Measurements from ENCODE around the gene N4BP2L2.
A peak's percentile ranks its signal among the peaks of the same experiment; 100 is the strongest.

The N4BP2L2 gene

DNA sequence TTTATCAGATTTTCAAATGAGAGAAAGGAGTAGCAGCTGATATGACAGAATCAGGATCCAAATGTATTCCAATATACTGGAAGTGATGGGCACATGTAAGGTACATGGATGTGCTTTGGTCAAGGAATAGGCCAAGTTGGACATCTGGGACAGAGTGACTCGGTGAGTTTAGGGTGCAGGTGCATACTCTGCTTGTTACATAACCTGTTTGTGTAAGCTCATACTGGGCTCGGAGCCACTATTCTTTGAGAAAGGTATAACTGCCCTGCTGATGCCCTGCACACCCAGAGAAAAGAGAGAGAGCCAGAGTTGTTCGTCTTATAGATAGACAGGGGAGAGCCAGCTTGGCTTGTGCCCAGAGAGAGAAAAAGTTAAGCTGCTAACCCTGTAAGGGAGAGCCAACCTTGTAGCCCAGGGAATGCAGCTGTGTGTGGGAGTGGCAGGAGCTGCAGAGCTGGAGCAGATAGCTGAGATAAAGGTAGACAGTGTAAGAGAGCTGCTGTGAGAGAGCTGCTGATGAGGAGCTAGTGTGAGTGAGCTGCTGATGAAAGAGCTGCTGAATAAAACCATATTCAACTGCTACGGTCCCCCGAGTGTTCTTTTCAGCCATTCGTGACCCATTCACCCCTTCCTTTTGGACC, 70.0 kb downstream of the N4BP2L2 start:
- no peak for DNase-seq (ENCODE audit: low read depth in 2 of 2)

DNA sequence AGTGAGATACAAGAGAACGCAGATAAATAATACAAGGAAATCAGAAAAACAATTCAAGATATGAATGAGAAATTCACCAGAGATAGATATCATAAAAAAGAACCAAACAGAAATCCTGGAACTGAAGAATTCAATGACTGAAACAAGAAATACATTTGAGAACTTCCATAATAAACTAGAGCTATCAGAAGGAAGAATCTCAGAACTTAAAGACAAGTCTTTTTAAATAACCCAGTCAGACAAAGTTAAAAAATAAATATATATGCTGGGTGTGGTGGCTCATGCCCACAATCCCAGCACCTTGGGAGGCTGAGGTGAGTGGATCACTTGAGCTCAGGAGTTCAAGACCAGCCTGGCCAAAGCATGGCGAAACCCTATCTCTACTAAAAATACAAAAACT, 82.0 kb downstream of the N4BP2L2 start:
- no peak for DNase-seq (ENCODE audit: low read depth in 2 of 2)

DNA sequence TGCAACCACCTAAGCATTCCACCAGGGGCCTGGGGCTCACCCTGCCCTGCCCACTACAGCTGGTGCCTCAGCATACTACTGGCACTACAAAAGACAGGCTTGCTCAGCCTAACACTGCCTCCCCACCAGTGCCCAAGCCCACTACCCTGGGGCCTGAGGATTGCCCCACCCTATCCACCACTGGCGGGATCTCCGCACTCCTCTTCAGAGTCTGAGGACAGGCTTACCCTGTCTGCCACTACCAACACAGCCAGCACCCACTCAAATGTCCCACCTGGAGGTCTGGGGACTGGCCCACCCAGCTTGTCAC, 83.0 kb downstream of the N4BP2L2 start:
- DNase-seq (ENCODE audit: low read depth in 2 of 2): no peak

DNA sequence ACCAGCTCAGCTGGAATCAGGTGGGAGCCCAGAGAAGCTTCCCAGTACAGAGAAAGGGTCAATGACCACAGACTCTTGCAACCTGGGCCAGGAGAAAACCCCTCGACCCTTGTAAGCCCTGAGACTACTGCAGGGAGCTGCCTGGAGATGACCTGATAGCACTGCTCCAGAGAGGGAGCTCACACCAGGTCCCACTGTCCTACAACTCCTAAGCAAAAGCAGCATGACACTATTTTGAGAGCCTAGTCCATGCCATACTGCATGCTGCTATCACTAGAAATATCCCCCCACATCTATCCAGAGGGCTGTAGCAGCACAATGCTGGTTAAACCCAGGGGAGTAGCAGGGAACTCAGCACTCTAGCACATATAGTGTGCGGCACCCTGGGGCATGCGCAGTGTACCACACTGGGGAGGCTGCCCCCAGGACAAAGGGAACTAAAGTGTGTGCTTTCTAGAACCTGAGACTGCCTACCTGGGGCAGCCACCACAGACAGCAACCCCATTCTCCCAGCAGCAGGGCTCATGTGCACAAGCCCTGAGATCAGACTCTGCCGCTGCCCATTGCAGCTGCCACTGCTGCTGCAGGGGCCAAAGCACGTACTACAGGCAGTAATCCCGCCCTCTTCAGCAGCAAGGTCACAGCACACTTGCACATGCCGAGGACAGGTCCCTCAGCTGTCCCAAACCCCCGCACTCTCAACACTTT, 83.6 kb downstream of the N4BP2L2 start:
- no peak for DNase-seq (ENCODE audit: low read depth in 2 of 2)

DNA sequence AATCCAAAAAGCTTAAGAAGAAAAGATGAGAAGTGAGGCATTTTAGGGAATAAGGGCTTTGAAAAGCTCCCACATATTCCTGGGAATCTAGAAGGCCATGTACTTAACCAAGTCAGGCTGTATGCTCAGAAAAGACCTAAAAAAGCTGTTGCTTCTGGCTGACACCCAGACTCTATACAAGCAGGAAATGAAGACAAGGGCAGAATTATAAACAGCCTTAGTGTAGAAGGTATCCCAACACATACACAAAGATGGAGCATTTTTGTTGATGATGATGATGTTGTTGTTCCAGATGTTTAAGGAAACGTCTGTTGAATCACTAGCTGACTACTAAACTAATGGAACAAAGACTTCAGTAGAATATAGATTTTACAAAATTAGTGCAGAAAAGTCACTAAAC, 84.6 kb downstream of the N4BP2L2 start:
- DNase-seq (ENCODE audit: low read depth in 2 of 2): no peak

DNA sequence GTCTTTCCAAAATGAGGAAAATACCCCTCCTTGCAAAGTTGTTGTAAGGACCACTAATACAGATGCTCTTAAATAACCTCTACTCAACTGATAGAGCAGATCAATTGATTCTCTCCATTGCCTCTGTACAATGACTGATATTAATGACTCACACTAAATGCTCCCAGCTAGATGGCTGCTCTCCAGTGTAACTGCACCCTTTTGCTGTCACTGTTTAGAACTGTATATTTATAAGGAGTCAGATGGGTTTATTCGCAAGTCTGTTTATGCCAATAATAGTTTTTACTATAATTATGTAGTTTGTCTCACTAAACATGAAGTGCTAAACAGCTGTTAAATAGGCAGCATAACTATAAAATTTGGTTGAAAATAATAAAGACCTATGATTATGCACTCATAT, 89.6 kb downstream of the N4BP2L2 start:
- no peak for DNase-seq (ENCODE audit: low read depth in 2 of 2)

DNA sequence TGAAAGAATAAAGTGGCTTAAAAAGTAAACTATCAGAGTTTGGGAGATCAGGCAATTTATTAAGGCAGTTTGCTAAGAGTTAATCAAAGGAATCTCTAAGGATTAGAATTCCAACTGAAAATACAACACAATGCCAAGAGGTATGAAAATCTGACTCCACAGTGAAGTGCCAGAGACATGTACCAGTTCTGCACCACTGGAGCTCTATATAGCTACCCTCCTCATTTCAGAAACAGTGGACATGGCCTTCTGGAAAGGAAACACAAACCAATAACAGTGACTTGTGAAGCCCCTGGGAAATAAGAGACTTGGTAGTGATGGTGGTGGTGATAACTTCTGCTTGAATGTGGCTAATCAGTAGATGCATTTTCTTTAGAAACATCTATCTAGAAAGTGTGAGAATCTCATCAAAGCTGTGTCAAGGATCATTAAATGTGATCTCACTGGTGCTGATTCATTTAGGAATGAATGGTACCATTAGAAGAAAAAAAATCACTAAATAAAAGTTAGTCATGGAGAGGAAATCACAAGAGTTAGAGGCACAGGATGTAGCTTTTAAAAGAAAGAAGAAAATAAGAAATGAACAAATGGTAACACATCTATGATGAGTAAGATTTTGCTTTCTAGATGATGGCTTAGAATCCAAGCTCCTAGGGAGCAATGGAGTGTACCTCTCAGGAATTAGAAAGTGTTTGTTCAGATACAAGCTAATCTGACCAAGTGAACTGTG, 90.5 kb downstream of the N4BP2L2 start:
- DNase-seq (ENCODE audit: low read depth in 2 of 2): no peak

DNA sequence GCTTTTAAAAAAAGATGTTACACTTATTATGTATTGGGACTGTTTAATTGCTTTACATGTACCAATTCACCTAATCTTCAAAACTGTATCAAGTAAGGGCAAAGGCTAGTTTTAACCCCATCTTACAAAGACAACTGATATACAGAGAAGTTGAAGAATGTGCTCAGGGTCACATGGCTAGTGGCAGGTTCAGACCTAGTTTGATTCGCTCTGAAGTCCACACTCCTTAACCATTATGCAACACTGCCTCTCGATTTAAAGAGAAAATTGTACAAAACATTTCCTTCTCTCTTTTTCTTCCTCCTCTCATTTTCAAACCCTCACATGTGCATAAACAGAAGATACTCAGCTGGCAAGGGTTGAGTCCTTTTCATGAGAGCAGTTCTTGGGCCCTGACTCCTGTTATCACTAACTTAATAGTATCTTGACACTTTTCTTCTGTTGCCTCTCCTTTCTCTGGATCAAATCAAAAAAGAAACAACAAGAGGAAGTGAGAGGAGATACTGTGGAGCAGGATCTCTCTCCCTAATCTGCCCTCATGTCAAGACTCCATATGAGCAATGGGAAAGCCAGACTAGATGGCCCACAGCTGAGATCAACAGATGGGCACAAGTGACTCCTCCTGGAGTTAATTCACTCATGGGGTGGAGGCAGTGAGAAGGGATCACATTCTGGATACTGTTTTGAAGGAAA, 91.7 kb downstream of the N4BP2L2 start:
- no peak for DNase-seq (ENCODE audit: low read depth in 2 of 2)

DNA sequence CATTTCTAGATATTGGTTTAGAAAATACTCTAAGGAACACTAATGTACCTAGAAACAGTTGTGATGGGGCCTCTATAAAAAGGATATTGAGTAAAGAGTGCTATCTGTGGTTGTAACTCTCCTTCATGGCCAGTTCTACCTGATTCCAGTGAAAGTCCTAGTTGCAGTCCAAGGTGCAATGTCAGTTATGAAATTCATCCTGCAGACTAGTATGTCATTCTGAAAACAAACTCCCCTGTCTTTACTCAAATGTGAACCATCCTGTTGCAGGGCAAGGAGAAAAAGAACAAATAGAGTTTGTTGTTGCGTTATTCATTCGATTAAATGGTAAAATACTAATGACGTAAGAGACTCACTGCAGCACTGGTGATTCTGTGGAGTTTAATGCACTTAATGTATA, 92.4 kb downstream of the N4BP2L2 start:
- no peak for DNase-seq (ENCODE audit: low read depth in 2 of 2)

DNA sequence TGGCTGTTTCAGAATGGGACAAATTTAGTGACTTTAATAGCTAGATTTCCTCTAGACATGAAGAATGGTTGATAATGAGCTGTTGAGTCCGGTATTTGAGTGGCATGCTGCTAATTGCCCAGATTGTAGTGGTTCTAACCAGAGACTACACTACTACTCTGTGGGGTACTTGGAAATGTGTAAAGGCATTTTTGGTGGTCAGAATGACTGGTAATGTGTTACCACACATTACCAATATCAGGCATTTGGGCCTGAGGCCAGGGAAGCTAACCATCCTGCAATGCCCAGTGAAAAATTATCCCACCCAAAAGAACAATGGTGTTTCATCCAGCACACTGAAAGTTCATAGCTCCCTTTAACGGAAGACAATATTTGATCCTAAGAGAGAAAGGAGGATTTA, 93.1 kb downstream of the N4BP2L2 start:
- DNase-seq (ENCODE audit: low read depth in 2 of 2): no peak

DNA sequence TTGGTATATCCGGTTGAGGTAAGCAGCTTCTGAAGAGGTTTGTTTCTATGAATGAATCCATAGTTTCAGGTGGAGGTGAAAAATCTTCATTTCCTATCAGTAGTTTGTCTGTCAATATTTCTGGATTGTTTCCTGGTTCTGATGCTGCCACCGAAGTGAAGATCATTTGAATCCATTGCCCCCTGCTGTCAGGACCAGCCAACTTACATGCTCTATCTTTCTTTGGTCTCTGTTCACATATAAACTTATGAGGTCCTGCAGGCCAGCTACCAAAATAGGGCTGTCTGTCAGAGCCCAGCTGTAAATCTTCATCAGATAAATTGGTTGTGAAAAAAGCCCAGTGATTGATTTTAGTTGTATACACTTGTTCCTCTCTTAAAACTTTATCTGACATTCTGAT, 95.5 kb downstream of the N4BP2L2 start:
- no peak for DNase-seq (ENCODE audit: low read depth in 2 of 2)

DNA sequence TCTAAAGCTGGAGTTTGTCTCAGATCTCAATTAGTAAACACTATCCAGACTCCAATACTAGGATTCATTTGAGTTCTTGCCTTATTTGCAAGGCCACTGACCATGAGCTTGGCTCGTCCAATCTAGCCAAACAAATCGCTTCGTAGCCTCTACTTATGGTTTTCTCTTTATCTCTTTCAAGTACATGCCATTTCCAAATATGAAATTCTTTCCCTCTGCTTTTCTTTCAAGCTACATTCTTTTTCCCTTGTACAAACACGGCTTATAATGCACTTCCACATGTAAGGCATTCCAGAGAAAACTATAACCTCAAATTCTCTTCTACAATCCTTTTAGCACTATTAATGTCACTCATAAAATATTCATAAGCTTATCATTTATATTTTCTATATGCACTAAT, 99.7 kb downstream of the N4BP2L2 start:
- no peak for DNase-seq (ENCODE audit: low read depth in 2 of 2)

DNA sequence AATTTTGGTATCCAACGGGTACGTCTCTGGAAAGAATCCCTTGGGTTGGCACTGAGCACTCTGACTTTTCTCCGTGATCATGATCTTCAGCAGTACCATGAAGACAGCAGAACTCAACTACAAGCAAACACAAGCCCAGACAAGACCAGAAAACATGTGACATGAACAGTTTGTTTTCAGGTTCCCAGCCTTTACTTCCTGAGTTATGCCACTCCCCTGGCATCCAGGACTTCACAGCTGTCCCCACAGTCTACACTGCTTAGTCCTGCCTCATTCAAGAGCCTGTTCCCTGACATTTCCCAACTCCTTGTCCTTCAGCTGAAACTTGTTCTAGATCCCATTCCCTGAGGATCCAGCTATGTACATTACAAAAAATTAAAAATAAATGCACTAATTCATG, 105.7 kb downstream of the N4BP2L2 start:
- DNase-seq (ENCODE audit: low read depth in 2 of 2): no peak

DNA sequence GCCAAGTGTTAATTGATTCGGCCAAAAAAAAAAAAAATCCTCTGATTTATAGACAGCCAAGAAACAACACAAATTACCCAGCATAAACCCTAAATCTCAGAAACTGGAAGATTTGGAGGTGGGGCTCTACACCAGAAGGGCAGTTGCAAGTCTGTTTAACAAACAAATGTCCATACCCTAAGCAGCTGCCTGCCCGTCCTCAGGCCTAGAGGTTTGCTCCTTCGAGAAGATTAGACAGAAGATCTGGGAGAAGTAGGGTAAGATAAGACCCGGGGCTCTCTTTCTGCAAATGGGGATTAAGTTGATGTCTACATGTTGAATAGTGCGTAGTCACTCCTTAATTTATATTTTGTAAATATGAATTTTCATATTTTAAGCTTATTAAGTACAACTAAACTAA, 107.2 kb downstream of the N4BP2L2 start:
- DNase-seq (ENCODE audit: low read depth in 2 of 2): no peak

DNA sequence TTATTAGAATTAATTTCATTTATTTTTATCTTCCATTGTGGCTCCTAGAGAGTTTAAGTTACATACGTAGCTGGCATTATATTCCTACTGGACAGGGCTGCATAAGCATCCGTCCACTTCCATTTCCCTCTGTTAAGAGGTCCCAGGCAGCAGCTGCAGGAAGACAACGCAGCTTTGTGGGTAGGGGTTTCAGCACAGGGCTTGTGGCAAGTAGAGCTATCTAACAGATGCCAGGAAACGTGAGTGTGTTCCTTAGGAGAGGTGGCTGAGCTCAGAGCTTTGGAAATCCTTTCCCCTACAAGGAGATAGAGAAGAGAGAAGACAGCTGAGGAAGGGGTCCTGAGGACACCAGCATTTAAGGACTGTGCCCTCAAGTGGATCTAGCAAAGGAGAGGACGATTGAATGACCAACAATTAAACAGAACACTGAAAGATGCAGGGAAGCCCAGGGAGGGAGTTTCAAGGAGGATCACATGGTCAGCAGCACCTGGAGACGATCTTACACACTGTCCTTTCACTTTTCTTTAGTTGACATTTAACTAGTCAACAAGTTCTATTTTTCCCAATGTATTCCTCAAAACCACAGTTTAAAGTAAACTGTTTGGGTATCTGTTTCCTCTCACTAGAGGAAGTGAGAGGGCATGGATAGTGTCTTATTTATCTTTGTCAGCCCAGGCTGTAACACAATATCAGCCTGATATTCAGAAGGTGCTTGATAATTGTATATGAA, 108.4 kb downstream of the N4BP2L2 start:
- no peak for DNase-seq (ENCODE audit: low read depth in 2 of 2)

DNA sequence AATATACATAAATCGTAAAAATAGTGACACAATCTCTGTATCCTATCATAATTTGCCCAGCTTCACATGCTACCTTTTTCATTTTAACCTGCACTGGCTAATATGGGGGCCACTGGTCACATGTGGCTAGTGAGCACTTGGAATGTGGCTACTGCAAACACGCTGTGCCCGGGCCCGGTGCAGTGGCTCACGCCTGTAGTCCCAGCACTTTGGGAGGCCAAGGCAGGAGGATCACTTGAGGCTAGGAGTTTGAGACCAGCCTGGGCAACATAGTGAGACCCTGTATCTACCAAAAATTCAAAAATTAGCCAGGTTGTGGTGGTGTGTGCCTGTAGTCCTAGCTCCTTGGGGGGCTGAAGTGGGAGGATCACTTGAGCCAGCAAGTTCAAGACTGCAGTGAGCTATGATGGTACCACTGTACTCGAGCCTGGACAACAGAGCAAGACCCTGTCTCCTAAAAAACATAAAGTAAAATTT, 109.1 kb downstream of the N4BP2L2 start:
- DNase-seq (ENCODE audit: low read depth in 2 of 2): no peak

DNA sequence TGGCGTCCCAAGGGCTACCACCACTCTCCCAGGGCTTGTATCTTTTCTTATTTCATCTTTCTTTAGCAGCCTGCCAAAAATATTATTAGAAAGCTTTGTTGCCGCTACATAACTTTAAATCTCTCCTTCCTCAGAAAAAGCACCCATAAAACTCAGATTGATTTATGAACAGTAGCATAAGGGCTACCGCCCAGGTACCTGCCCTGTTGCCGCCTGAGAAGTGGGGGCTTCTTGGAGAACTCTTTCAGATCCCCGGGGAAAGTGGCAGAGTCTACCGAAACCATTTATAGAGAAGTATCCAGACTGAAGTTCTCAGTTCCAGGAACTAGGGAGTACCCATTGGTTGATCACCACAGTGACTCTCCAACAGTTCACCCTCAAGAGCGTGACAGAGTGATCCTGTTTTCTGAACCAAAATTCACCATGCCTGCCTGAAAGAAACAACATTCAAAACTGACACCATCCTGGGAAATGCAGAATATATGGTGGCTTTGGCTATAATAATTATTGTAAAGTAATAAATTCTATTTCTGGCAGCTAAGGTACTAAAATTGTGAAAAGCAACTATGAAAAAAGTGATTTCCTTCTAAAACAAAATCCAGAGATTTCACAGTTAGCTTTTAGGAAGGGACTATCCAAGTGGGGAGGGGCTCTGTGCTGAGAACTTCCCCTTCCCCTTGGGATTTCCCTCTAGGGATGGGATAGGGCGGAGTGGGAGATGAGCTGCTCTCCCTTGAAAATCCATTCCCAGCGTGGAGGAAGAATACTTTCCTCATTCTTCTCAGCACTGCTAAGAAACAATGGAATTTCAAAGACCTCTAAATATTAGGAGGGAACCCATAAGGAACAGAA, 109.8 kb downstream of the N4BP2L2 start:
- DNase-seq (ENCODE audit: low read depth in 2 of 2): no peak

DNA sequence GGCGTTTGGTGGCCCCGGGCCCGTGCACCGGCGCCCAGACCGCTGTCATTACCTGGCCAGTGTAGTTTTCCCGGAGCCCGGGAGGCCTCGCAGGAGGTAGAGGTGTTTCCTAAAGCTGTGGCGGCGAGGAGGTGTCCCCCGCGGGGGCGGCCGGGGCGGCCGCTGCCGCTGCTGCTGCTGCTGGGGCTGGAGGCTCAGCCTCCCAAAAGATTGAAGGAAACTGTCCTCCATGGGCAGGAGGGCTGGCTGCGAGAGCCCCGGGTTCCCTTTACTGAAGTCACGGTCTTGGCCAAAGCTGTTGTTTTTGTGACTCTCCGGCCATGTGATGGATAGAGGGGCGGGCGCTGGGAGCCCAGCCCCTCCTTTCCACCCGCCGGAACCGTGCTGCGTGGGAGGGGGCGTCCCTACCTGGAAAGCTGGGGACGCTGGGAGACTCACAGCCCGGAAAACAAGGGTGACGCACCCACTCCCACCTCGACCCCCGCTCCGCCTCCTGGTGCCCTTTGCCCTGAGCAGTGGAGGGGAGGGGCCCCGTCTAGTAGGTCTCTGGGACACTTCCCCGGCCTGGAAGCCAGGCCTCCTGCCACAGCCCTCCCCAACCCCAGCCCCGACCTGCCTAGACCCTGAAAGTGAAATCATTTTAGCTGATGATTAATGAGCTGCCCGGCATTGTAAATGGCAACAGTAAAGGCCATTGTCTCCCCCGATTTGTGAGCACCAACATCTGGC, 110.6 kb downstream of the N4BP2L2 start, which contains the start of gene N4BP2L1:
Gene N4BP2L1, minus strand, starts transcription at position 279 of the 729 bp plus-strand sequence. Its CDS starts 48 bp downstream, at position 231.
- peak; percentile 53 to 78 for DNase-seq (ENCODE audit: low read depth in 2 of 2)

DNA sequence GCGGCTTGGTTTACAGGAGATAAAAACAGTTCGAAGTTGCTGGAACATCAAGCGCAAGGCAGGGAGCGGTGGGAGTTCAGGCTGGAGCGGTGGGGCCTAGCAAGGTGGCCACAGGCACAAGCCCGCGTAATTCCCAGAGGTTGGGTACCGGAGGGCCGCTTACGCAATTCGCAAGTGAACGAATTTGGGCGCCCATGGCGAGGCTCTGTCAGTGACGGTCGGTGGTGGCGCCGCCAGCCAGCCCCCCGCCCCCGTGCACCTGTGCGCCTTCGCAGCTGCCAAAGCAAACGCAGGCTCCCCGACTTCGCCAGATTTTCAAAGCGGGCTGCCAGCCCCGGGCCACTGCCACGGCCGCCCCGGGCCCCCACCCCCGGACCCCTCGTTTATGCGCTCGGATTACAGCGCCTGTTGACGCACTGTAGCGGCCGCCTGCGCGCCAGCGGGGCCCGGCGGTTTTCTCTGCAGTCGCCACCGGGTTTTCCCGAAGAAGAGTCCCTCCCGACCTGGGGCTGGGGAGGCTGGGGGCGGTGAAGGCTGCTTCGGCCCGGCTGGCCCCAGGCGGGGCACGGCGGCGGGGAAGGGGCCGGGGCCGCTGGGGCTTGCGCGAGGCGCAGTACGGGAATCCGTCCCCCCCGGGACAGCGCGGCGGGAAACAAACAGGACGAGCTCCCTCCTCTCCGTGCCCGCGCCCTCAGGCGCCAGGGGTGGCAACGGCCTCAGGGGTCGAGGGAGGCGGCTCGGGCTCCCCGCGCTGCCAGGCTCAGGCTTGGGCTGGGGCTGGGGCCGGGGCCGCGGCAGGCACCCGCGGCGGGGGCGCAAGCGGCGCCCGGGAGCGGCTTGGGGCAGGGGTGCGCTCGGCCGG, 111.4 kb downstream of the N4BP2L2 start:
- peak in 1 of 2 donors; percentile 35 for DNase-seq (ENCODE audit: low read depth in 2 of 2)
